VCaP (cell line): ENCODE results near the gene SHROOM3.

Source experiments
- H3K27ac ChIP-seq: fragments of 450-650 bp; 2 replicates; pipeline ENCODE4 v1.5.1; 2017
- CTCF ChIP-seq: fragments of 450-650 bp; conservative IDR thresholded peaks from 2 replicates; pipeline ENCODE4 v1.5.1; 2017; ENCODE audit warnings: mild to moderate bottlenecking, moderate library complexity

The SHROOM3 gene

GRCh38 chr4:76434901-76435527, at the start of gene SHROOM3:
SHROOM3 (plus strand) TSS chr4:76435229; CDS start chr4:76436053, 824 bp downstream.
- no peak for TF ChIP-seq CTCF
- peak within 1 kb of the TSS; percentile 18 for H3K27ac ChIP-seq

- no peak overlapping the region for H3K27ac ChIP-seq
- TF ChIP-seq CTCF, result no peak
Observed at GRCh38 chr4:76385974-76386373, 49.1 kb upstream of the SHROOM3 start.

GRCh38 chr4:76386566-76387305, 48.3 kb upstream of the SHROOM3 start:
- no peak overlapping the region for H3K27ac ChIP-seq
- no peak for TF ChIP-seq CTCF

- H3K27ac ChIP-seq, result no peak overlapping the region
- no peak for TF ChIP-seq CTCF
Observed at GRCh38 chr4:76388160-76388908, 46.7 kb upstream of the SHROOM3 start.

GRCh38 chr4:76401654-76402053, 33.4 kb upstream of the SHROOM3 start:
- no peak for TF ChIP-seq CTCF
- H3K27ac ChIP-seq, result no peak overlapping the region

GRCh38 chr4:76406081-76406480, 28.9 kb upstream of the SHROOM3 start:
- no peak overlapping the region for H3K27ac ChIP-seq
- TF ChIP-seq CTCF, result no peak

GRCh38 chr4:76407440-76408119, 27.4 kb upstream of the SHROOM3 start:
- TF ChIP-seq CTCF, result no peak
- H3K27ac ChIP-seq, result no peak overlapping the region
